K562 (cell line): ENCODE measurements around the gene TMCO4. TPM values are rescaled to one million over a fixed set of nuclear protein-coding genes. Genes with fewer than 3 reads are reported as not detected.

Experiments used
- CBFA2T2 ChIP-seq: fragments of 450-650 bp; conservative IDR thresholded peaks from 2 replicates; pipeline ENCODE4 v1.6.1; 2017; ENCODE audit warnings: mild to moderate bottlenecking
- FOXK2 ChIP-seq, 2 experiments: fragments of 450-650 bp; IDR thresholded peaks in 1 of 2; conservative IDR thresholded peaks in 1 of 2; 2 replicates each; pipeline ENCODE4 v1.6.1; 2016; ENCODE audit warnings: low read depth in 2 of 2, mild to moderate bottlenecking in 1 of 2
- HDAC1 ChIP-seq, 2 experiments: fragments of 450-650 bp; IDR thresholded peaks; 2 replicates each; pipeline ENCODE4 v1.6.1; 2016 to 2017; ENCODE audit warnings: inconsistent platforms in 1 of 2, mild to moderate bottlenecking in 1 of 2, moderate library complexity in 1 of 2
- LCOR ChIP-seq: sonication (generic); formaldehyde crosslinking; IDR thresholded peaks from 2 replicates; pipeline ENCODE4 v1.8.0; 2022; ENCODE audit warnings: mild to moderate bottlenecking, missing genetic modification reagents
- MEF2D ChIP-seq: conservative IDR thresholded peaks from 2 replicates; pipeline ENCODE4 v1.6.1; 2016; ENCODE audit warnings: low read depth, missing genetic modification characterization, missing compliant biosample characterization
- MITF ChIP-seq: IDR thresholded peaks from 2 replicates; pipeline ENCODE4 v1.6.1; 2014; ENCODE audit warnings: antibody characterized with exemption
- PML ChIP-seq: IDR thresholded peaks from 2 replicates; pipeline ENCODE4 v1.6.1; 2012; ENCODE audit warnings: low read length, inconsistent platforms
- SMAD3 ChIP-seq: fragments of 450-650 bp; formaldehyde crosslinking; conservative IDR thresholded peaks from 2 replicates; pipeline ENCODE4 v1.4.0; 2020; ENCODE audit warnings: mild to moderate bottlenecking
- SMAD4 ChIP-seq: fragments of 250-450 bp; sonication (Bioruptor Pico); conservative IDR thresholded peaks from 2 replicates; pipeline ENCODE4 v1.8.0; 2021; ENCODE audit warnings: inconsistent platforms, mild to moderate bottlenecking, moderate library complexity
- ZBTB12 ChIP-seq: fragments of 250-450 bp; sonication (Bioruptor Pico); IDR thresholded peaks from 2 replicates; pipeline ENCODE4 v1.4.0; 2020
- polyA plus RNA-seq, 8 experiments: library from polyadenylated mRNA; depleted of rRNA in 4 of 8; stranded (reverse) in 5 of 8; unstranded in 3 of 8; fragments of >200 nt; fragmentation: Nextera tagmentation in 2 of 8; fragmentation: Illumina TruSeq in 1 of 8; extraction: Ambion mirVana in 2 of 8; extraction: Trizol in 1 of 8; gene quantifications; 2 replicates each; pipeline versions ENCODE4 v1.2.1 to v1.2.3, GENCODE V29; 2011 to 2014; ENCODE audit warnings: inconsistent platforms in 1 of 8, missing spikeins in 1 of 8
- total RNA-seq, 7 experiments: library from RNA; depleted of rRNA in 6 of 7; stranded (reverse); fragments of >200 nt in 6 of 7; fragmentation: Illumina TruSeq in 2 of 7; extraction: Trizol in 2 of 7; gene quantifications; 2 replicates each; pipeline versions ENCODE4 v1.2.1 to v1.2.3, GENCODE V29; 2011 to 2021; ENCODE audit warnings: low replicate concordance in 1 of 7
- TF ChIP-seq, protein P1 (sequence below), 3 experiments: fragments of 200-800 bp in 1 of 3; fragments of 250-450 bp in 1 of 3; fragments of 450-650 bp in 1 of 3; sonication (Bioruptor Pico) in 1 of 3; sonication (Bioruptor generic) in 1 of 3; formaldehyde crosslinking in 1 of 3; IDR thresholded peaks; 2 replicates each; pipeline versions ENCODE4 v1.6.1 to v1.8.0; 2016 to 2022; ENCODE audit warnings: mild to moderate bottlenecking in 2 of 3, missing genetic modification characterization in 2 of 3, missing compliant biosample characterization in 1 of 3, moderate library complexity in 1 of 3
- TF ChIP-seq, protein P2 (sequence below): sonication (generic); formaldehyde crosslinking; IDR thresholded peaks from 2 replicates; pipeline ENCODE4 v1.8.0; 2022; ENCODE audit warnings: mild to moderate bottlenecking, missing genetic modification reagents
- TF ChIP-seq, protein P3 (sequence below): fragments of 200-800 bp; sonication (Bioruptor generic); IDR thresholded peaks from 2 replicates; pipeline ENCODE4 v1.6.1; 2016; ENCODE audit warnings: missing genetic modification characterization, missing compliant biosample characterization

The TMCO4 gene
- total and polyA plus RNA-seq, 9 of the 15 experiments (the other 6 are each of a cell fraction or from before 2014, with no cell fraction given) = 0.06 to 2.1 (median 1.2) TPM

DNA sequence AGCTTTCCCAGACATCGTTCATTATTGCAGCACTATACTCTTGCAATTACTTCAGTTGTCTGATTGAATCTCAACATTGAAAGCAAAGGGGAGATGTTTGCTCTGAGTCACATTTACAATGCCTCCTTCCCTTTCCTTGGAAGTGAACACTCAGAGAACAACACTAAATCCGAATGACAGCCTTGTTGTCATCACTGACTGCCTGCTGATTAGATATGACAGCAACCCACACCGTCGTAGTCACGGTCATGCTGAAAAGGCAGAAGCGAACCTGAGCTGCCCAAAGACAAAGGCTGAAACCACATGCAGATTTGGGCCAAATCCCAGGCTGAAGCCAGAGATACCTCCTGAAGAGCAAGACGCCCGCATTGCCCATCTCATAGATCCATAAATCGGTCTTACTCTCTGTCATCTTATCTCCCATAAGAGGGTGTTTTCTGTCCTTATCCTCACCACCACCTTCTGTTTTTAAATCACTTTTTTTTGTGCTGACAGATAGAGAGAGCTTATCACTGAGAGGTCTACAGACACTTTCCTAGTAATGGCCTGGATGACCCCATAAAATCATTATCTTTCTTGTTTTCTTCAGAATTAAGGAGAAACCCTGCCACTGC, 47.5 kb downstream of the TMCO4 start (continued):
- TF ChIP-seq, protein P1, sequence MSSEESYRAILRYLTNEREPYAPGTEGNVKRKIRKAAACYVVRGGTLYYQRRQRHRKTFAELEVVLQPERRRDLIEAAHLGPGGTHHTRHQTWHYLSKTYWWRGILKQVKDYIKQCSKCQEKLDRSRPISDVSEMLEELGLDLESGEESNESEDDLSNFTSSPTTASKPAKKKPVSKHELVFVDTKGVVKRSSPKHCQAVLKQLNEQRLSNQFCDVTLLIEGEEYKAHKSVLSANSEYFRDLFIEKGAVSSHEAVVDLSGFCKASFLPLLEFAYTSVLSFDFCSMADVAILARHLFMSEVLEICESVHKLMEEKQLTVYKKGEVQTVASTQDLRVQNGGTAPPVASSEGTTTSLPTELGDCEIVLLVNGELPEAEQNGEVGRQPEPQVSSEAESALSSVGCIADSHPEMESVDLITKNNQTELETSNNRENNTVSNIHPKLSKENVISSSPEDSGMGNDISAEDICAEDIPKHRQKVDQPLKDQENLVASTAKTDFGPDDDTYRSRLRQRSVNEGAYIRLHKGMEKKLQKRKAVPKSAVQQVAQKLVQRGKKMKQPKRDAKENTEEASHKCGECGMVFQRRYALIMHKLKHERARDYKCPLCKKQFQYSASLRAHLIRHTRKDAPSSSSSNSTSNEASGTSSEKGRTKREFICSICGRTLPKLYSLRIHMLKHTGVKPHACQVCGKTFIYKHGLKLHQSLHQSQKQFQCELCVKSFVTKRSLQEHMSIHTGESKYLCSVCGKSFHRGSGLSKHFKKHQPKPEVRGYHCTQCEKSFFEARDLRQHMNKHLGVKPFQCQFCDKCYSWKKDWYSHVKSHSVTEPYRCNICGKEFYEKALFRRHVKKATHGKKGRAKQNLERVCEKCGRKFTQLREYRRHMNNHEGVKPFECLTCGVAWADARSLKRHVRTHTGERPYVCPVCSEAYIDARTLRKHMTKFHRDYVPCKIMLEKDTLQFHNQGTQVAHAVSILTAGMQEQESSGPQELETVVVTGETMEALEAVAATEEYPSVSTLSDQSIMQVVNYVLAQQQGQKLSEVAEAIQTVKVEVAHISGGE (CRISPR knock-in tag; IDR thresholded peaks at IDR 0.05) = peak in 1 of 3 experiments; percentile 60; a peak in 2 of 6 replicates
- TF ChIP-seq PML (peak; percentile 90), CBFA2T2 (peak; percentile 82), LCOR (CRISPR knock-in tag) (peak; percentile 61; the same call in 1 of the 2 replicates), FOXK2 (conservative IDR thresholded peaks at IDR 0.05 in 1 of 2, IDR thresholded peaks at IDR 0.05 in 1 of 2; ENCODE audit: low read depth in 2 of 2) (peak; percentile 80 to 81), SMAD4 (CRISPR knock-in tag) (peak; percentile 70; the same call in 1 of the 2 replicates), SMAD3 (CRISPR knock-in tag) (peak; percentile 76), MITF (no peak), ZBTB12 (CRISPR knock-in tag) (peak; percentile 35; the same call in 1 of the 2 replicates), HDAC1 (IDR thresholded peaks at IDR 0.05) (peak in 1 of 2 experiments; percentile 50; a peak in 1 of 4 replicates), MEF2D (tag) (peak; percentile 30; the same call in 1 of the 2 replicates)
- TF ChIP-seq, protein P2, sequence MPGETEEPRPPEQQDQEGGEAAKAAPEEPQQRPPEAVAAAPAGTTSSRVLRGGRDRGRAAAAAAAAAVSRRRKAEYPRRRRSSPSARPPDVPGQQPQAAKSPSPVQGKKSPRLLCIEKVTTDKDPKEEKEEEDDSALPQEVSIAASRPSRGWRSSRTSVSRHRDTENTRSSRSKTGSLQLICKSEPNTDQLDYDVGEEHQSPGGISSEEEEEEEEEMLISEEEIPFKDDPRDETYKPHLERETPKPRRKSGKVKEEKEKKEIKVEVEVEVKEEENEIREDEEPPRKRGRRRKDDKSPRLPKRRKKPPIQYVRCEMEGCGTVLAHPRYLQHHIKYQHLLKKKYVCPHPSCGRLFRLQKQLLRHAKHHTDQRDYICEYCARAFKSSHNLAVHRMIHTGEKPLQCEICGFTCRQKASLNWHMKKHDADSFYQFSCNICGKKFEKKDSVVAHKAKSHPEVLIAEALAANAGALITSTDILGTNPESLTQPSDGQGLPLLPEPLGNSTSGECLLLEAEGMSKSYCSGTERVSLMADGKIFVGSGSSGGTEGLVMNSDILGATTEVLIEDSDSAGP (CRISPR knock-in tag) = no peak
- TF ChIP-seq, protein P3, sequence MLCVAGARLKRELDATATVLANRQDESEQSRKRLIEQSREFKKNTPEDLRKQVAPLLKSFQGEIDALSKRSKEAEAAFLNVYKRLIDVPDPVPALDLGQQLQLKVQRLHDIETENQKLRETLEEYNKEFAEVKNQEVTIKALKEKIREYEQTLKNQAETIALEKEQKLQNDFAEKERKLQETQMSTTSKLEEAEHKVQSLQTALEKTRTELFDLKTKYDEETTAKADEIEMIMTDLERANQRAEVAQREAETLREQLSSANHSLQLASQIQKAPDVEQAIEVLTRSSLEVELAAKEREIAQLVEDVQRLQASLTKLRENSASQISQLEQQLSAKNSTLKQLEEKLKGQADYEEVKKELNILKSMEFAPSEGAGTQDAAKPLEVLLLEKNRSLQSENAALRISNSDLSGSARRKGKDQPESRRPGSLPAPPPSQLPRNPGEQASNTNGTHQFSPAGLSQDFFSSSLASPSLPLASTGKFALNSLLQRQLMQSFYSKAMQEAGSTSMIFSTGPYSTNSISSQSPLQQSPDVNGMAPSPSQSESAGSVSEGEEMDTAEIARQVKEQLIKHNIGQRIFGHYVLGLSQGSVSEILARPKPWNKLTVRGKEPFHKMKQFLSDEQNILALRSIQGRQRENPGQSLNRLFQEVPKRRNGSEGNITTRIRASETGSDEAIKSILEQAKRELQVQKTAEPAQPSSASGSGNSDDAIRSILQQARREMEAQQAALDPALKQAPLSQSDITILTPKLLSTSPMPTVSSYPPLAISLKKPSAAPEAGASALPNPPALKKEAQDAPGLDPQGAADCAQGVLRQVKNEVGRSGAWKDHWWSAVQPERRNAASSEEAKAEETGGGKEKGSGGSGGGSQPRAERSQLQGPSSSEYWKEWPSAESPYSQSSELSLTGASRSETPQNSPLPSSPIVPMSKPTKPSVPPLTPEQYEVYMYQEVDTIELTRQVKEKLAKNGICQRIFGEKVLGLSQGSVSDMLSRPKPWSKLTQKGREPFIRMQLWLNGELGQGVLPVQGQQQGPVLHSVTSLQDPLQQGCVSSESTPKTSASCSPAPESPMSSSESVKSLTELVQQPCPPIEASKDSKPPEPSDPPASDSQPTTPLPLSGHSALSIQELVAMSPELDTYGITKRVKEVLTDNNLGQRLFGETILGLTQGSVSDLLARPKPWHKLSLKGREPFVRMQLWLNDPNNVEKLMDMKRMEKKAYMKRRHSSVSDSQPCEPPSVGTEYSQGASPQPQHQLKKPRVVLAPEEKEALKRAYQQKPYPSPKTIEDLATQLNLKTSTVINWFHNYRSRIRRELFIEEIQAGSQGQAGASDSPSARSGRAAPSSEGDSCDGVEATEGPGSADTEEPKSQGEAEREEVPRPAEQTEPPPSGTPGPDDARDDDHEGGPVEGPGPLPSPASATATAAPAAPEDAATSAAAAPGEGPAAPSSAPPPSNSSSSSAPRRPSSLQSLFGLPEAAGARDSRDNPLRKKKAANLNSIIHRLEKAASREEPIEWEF (CRISPR knock-in tag) = 0 out of 2 replicates have a peak, but pooled peaks have one; percentile 30
